Vagina (tissue), 2 donors: ENCODE data around the gene IL1RL1.

Experiments
- CTCF ChIP-seq, 3 experiments: fragments of 450-650 bp in 2 of 3; fragments of 200-600 bp in 1 of 3; sonication (generic) in 1 of 3; IDR thresholded peaks; one replicate each; pipeline ENCODE4 v1.5.1; 2017 to 2019; ENCODE audit warnings: antibody characterized with exemption in 3 of 3, mild to moderate bottlenecking in 2 of 3, moderate library complexity in 2 of 3
- POLR2A ChIP-seq, 2 donors: fragments of 450-650 bp; IDR thresholded peaks; one replicate each; pipeline ENCODE4 v1.6.1; 2017; ENCODE audit warnings: antibody characterized with exemption in 2 of 2, mild to moderate bottlenecking in 2 of 2, moderate library complexity in 2 of 2
- POLR2AphosphoS5 ChIP-seq, 2 donors: sonication (generic); formaldehyde crosslinking; IDR thresholded peaks; one replicate each; pipeline ENCODE4 v1.9.0; 2017; ENCODE audit warnings: antibody characterized with exemption in 2 of 2, mild to moderate bottlenecking in 2 of 2, low read depth in 1 of 2; ENCODE audit not compliant: insufficient read depth in 1 of 2

- no peak for TF ChIP-seq CTCF (IDR thresholded peaks at IDR 0.05)
- no peak for TF ChIP-seq POLR2AphosphoS5 (IDR thresholded peaks at IDR 0.05; ENCODE audit: insufficient read depth in 1 of 2, low read depth in 1 of 2)
- TF ChIP-seq POLR2A (IDR thresholded peaks at IDR 0.05) = no peak
Observed at GRCh38 chr2:102269200-102269524, 42.2 kb upstream of the IL1RL1 start.
